ENCODE data around the gene SEL1L2.

The SEL1L2 gene

DNA sequence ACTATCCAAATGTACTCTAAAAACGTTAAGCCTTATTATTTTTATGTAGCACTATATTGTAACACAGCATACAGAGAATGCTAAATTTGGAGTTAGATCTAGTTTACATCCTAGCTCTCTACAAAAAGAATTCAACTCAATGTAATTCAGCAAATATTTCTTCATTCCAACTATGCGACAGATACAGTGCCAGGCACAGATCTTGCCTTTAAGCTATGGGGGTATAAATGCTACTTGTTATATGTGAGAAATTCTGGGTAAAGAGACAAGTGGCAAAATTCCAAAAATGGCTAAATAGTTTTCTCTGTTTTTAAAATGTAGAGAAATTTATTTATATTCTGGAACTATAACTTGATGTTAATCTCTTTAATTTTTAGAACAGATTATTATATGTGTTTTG is 63.2 kb downstream of the SEL1L2 start:
- DNase-seq: no peak

DNA sequence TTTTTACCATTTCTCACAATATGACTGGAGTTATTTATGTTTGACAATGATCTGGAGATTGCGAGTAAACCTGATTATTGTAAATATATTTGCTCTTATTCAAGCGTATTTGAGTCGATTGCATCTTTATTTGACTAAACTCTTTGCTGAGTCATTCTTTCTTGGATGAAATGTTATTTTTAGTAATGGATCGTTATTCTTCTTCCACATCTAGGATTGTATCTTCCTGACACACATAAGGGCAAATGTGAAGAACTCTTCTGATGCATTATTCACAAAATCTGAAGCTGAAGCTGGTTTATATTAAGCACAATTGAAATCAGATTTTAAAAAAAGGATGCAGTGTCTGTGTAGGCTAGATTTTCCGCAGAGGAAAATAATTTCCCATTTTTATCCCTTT is 68.2 kb downstream of the SEL1L2 start:
- no peak for DNase-seq

DNA sequence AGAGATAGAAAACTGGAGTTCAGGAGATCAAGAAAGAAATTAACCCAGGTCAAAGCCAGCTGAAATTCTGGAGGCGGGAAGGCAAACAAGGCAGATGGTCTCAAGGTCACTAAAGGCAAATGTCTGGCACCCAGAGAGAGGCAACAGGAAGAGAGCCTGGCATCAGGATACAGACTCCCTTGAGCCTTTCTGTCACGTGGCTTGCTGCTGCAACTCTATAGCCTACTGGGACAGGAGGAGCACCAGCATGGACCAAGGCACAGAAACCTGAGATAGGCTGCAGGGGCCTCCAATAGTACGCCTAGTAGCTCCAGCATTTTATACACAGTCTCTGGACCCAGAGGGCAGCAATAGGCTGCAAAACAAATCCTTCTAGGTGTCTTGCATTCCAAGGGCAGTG is 75.1 kb downstream of the SEL1L2 start:
- no peak for DNase-seq

DNA sequence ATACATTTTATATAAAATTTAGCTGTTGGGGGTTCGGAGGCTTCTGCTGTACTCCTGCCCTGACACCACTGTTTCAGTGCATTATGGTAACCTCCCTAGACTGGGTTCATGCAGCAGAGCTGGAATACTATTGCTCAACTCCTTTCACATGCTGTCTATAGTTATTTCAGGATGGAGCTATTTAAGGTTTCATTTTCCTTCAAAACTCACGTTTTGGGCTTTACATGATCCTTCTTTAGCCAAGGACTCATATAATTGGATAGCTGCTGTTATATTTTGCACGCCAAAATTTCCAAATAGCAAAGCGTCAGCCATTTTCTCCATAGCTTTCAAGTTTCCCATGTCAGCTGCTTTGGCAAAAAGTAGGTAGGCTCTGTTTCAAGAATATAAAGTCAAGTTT is 76.8 kb downstream of the SEL1L2 start:
- DNase-seq: no peak

DNA sequence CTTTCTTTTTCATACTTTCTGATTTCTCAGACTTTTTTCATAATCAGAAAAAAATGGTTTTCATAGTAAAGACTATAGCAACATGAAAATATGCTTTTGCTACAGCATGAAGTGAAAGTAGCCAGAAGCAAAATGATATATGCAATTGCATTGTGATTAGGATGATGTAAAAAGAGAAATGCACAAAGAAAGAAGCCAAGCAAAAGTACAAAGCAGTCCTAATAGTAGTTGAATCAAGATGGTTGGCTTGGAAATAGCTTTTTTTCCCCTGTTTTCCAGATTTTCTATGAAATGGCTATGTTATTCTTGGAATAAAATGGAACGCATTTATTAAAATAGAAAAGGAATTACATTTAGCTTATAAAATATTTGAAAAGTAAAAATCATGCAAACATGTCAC is 77.3 kb downstream of the SEL1L2 start:
- no peak for DNase-seq

DNA sequence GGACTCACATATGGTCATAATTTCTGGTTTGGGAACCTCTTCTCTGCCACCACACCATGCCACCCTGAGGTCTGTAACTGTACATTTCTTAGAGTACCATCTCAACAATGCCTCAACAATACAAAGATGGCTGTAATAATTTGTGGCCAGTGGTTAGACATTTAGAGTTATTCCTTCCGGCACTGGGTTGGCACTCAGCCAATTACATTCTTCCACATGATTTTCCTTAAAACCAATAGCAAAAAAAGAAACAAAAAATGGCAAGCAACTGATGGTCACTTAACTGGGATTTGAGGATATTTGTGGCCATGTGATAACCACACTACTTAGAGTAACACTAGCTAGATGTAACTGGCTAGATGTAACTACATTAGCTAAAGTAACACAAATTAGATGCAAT is 79.9 kb downstream of the SEL1L2 start:
- DNase-seq: no peak

DNA sequence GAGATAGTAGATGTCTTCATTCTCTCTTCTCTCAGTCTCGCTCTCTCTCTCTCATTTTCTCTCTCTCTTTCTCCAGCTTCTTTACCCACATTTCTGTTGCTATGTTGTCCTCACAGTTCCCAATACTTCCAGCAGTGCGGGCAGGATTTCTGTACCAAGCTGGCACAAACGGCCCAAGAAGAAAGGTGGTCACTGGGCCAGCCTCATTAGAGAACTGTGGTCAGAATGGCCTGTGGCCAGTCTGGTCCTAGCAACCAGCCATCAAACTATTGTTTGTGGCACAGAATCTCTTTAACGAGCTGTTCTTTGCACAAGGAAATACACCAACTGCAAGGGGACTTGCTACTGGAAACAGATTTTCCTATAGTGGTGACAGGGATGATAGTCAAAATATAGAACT is 81.3 kb downstream of the SEL1L2 start:
- DNase-seq: no peak

DNA sequence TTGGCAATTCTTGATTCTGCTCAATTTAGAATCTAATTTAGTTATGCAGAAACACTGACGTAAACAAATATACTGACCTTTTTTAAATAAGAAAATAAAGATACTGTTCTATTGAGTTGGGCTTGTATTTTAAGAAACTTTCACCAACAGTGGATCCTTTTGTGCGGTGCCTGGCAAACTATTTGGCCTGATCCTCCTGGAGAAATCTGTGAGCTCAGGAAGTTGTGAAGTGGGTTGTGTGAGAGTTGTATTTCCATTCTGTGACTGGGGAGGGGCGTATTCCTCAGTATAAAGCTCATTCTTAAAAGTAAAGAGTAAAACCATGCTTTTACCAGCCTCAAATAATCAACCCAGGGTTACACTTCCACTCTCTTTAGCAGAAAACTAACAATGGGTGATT is 85.6 kb downstream of the SEL1L2 start:
- DNase-seq: no peak

DNA sequence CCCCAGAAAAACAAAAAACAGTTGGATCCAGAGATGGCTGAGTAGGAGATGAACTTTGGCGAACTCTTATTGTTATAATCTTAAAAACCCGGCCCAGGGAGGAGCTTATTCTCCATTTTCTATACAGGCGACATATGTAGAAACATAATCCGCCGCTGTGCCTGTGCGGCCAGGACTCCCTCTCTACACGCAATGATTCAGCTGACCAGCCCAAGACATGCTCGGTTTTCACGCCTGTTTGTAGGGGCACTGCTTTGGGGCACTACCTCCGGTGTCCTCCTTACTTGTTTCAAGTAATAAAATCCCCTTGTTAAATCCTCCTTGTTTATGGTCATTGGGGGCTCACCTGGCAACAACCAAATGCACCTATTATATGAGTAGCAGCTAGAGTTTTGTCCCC is 89.9 kb downstream of the SEL1L2 start:
- DNase-seq: no peak

DNA sequence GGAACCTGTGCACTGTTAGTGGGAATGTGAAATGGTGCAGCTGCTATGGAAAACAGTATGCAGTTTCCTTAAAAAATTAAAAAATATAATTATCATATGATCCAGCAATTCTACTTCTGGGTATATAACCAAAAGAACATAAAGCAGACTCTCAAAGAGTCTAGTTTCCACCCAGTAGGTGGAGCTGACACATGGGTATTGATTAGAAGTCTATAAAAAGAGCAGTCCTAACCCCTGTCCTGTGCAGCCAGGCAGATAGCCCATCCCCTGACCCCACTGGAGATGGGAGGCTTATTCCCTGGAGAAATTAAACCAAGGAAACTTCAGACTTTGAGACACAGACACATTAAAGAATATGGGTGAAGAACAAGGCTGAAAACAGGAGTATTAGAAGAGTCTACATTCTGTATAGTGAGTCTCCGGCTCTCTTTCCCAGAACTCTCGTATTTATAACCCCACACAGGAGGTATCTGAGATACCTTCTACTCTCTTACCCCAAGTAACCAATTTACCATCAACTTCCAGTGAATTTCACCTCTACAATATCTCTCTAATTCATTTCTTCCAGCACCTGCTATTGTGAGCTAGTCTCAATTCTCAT is 92.3 kb downstream of the SEL1L2 start:
- DNase-seq: no peak

DNA sequence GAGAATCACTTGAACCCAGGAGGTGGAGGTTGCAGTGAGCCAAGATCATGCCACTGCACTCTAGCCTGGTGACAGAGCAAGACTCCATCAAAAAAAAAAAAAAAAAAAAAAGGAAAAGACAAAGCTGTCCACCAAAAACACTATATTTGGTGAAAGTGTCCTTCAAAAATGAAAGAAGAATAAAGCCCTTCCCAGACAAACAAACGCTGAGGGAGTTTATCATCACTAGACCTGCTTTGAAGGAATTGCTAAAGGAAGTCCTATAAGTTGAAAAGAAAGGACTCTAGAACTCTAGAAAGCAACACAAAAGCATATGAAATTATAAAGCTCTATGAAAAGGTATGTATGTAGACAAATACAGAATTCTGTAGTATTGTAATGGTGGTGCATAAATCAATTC is 98.8 kb downstream of the SEL1L2 start:
- DNase-seq: no peak

DNA sequence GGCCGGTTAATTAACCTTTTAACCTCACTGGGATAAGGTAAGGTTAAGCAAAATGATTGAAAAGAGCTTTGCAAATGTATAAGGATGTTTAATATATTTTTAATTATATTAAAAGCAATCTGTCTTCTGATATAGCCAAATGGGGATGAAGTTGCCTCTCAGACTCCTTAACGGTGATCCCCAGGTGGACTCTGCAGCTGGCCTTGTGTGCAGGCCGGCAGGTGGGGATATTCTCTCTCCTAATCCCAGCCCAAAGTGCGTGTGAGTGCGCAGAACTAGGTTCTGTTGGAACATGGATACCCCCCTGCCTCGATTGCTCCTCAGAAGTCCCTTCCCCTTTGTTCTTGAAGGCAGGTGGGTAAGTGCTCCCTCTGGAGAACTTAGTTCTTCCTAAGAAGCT is 105.6 kb downstream of the SEL1L2 start:
- no peak for DNase-seq

DNA sequence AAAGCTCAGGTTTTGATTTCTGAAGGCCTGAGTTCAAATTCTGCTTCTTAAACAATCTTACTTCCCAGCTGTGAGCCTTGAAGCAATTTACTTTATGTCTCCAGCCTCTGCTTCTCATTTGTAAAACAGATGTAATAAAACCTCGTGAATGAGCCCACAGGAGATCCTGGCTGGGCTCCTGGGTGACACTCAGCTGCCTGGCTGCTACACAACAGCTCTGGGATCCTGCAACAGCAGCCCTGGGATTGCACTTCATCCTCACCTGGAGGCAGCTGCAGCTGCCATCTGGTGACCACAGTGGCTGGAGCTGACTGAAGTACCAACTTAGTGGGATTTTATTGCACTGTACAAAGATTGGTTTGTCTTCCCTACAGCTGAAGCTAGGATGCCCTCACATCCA is 107.0 kb downstream of the SEL1L2 start:
- no peak for DNase-seq

DNA sequence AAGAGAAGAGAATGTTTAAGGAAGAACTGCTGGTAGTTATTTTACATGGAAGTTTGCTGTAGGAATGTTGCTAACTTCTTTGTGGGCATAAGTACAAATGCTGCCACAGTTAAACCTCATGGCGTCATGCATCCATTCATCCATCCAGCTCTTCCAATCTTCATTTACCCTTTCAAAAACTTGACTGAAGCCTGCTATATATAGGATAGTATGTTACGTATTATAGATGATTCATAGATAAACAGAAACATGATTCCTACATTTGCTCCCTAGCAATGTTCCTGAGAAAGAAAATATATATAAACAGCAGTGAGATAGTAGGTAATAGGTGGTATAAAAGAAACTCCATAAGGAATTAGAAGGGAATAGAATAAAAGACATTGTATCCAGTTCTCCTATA is 111.8 kb downstream of the SEL1L2 start:
- DNase-seq: no peak

DNA sequence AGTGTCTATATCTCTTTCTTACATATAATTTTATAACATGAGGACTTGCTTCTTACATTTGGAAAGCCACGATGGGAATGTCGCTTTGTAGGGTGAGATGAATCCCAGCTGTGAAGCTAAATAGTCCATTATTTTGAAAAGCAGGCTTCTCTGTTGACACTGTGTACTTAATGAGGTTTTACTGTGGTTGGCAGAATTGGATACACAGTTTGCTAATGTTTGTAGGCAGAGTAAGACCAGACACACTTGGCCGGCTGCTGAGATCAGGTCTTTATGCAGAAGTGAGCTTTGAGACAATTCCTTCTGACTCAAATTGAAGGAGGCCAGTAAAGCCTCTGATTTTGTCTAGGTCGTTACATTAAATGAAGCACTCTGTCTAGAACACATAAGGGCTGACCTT is 112.6 kb downstream of the SEL1L2 start:
- no peak for DNase-seq

DNA sequence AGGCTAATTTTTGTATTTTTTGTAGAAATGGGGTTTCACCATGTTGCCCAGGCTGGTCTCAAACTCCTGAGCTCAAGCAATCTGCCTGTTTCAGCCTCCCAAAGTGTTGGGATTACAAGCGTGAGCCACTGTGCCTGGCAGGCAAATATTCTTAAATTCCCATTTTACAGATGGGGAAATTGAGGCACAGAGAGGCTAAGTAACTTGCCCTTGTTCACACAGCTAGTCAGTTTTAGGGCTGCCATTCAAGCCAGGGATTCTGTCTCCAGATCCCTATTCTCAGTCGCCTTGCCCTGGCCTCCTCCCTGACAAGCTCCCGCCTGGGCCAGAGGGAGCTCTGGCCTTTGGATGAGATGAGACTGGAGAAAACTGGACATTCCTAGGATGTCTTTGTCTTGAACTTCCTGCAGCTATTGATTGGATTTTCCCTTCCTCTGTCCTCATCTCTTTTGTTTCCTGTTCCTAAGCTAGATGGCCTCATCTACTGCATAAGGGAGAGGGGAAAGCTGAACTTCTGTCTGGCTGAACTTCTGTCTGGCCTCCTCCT is 115.1 kb downstream of the SEL1L2 start:
- no peak for DNase-seq

DNA sequence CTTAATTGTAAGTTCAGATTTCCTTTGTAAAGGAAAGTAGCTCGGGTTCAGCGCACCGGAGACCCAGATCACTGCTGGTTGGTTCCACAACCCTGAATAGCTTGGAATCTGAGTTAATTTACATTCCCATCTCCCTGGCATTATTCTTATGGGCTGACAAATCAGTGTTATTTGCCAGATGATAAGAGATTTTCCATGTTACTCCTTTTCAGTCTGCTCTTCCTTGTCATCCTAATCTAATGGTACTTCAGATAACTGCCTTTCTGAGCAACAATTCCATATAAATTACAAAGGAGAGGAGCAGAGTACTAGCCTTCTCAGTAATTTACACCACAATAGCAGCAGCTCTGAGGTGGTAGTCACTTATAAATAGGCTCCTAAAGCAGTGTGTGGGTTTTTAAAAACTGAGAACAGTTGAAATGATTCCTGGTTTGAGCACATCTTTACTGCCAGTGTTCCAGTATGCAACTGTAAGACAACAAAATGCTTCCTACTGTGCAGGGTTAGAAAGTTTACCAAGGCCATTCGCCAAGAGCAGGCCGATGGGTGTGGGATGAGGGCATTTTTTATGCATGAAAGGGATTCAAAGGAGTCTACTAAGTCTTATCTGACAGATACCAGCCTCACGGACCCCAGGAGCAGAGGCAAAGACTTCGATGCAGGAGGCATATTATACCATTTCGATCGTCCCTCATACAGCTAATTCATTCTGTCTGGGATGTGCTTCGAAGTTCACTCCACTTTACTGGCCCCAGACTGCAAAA is 115.8 kb downstream of the SEL1L2 start:
- no peak for DNase-seq

DNA sequence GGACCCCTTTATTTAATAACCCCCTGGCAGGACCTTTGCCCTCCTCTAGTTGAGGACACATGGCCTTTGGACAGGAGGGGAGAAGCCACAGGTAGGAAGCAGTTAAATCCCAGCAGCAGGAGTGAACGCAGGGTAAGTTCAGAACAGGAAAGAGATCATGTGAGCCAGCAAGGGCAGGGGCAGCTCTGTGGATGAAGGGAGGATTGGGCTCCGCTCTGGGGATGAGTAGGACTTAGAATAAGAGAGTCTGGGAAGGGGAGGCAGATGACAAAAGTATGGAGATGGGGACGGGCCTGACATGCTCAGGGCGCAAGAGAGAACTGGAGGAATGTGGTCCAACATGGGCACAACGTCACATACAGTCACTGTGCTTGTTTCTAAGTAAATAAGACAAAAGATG is 116.6 kb downstream of the SEL1L2 start:
- DNase-seq: no peak

DNA sequence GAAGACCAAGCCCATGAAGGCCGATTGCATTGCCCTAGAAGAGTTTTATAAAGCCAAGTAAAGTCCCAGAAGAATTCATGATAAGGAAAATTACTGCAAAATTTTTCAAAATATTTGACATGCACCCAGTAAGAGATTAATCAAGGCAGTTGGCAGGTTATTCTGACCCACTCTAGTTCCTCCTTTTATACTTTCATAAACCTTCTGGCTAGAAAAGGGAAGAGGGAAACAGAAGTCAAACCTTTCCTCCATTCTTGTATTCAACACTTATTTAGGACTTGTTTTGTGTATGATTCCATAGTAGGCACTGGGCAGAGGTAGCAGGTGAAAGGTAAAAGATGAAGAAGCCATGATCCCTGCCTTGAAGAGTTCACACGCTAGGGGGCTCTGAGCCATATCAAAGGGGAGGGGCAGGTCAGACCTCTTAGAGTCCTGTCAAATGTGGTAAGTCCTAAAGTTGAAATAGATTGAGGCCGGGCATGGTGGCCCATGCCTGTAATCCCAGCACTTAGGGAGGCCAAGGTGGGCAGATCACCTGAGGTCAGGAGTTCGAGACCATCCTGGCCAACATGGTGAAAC is 120.2 kb downstream of the SEL1L2 start:
- no peak for DNase-seq

DNA sequence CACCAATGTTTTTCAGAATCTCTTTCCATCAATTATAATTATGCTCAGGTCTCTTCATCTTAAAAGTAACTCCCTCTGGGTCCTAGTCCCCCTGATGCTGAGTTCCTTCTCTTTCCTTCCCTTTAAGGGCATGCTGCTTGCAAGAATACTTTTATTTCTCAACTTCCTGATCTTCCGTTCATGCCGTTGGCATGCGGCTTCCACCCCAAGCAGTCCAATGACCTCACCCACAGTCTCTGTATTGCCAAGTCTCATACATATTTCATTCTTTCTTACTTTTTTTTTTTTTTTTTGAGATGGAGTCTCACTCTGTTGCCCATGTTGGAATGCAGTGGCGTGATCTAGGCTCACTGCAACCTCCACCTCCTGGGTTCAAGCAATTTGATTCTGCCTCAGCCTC is 122.1 kb downstream of the SEL1L2 start:
- no peak for DNase-seq

DNA sequence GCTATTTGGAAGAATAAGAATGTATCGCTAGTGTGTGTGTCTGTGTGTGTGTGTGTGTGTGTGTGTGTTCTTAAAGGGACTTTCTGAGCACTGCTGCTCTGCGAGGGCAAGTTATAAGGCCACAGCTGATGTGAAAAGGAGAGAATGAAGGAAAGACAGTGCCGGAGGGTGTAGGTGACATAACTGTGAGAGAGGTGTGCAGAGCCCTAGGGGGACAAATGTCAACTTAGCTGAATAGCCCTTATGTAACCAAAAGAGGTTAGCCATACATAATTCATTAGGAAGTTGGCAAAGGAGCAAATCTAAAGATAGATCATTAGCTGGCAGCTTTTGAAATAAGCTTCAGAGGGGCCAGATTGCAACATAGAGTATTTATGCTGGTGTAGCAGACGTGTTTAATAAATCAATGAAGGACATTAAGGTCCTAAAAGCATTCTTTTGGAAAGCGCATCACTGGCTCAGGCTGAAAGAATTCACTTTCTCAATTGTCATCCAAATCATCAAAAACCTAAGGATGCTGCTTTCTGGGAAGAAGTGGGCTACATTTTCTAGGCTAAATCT is 124.5 kb downstream of the SEL1L2 start:
- no peak for DNase-seq

DNA sequence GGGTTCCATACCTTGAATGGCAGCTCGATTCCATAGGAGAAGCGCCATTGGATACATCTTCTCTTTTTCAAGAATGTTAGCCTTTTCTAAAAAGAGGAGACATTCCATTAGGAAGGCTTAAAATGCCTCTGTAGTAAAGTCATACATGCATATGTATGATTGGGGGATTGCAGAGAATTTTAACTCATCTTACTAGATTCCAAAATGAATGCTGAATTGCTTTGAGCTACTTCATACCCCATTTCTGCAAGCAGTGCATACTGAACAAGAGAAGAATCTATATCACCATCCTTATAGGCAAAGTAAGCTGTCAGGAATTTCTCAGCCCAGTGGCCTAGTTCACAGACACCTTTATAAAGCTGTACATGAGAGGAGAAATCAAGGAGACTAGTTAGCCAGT is 125.3 kb downstream of the SEL1L2 start:
- no peak for DNase-seq

DNA sequence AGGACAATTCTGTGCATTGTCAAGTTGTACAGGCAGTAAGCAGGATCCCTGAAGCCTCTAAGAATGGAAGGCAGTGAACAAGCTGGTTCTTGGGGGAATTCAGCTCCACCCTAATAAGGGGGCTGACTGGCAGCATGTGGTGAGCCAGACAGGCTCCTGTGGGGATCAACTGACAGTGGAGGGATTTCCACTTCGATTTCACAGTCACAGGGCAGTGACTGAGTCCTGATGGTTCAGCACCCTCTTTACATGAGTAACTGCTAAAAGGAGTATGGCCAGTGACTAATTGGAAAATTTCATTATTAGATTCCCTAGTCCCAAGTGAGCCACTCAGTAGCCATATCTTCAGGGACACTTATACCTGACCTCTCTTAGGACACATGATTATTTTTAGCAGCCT is 127.2 kb downstream of the SEL1L2 start:
- no peak for DNase-seq

DNA sequence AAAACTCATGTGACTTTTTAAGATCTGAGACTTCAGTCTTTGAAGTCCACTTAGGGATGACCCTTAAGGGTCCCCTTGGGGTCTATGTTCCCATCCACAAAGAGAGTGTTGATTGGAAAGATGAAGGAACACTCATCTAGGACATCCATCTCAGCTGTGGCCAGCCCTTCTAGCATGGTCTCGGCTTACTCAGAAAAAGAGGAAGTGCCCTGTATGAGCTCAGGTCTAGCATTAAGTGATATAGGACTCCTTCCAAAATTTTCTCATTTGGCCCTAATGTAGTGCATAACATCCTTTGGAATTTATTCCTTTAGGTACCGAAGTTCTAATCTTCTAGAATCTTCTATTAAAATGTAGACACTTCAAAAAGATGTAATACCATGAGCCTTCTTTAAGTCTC is 128.2 kb downstream of the SEL1L2 start:
- no peak for DNase-seq

Measured in stimulated activated CD4-positive, alpha-beta T cell treated with anti-CD3 and anti-CD28 coated beads, Interleukin-4, amount 100 ng/mL, for 4 hours (primary cell).